K562 (cell line): ENCODE data around the gene PRPF39. TPM values are rescaled to one million over a fixed set of nuclear protein-coding genes. Genes with fewer than 3 reads are reported as not detected.

Source experiments
- CTCF ChIP-seq, 3 experiments: IDR thresholded peaks in 2 of 3; conservative IDR thresholded peaks in 1 of 3; 2 replicates each; pipeline ENCODE4 v1.5.1; 2011 to 2012; ENCODE audit warnings: low read length in 3 of 3, mild to moderate bottlenecking in 3 of 3, control low read depth in 2 of 3, improper control_type of control experiment in 1 of 3, inconsistent platforms in 1 of 3, low read depth in 1 of 3, mixed read lengths in 1 of 3, moderate library complexity in 1 of 3; ENCODE audit not compliant: insufficient read depth in 2 of 3
- CXXC5 ChIP-seq: fragments of 250-450 bp; sonication (Bioruptor Pico); IDR thresholded peaks from 2 replicates; pipeline ENCODE4 v1.8.0; 2022; ENCODE audit warnings: inconsistent platforms, mild to moderate bottlenecking, moderate library complexity
- GTF2A2 ChIP-seq: IDR thresholded peaks from 2 replicates; pipeline ENCODE4 v1.6.1; 2016; ENCODE audit warnings: mild to moderate bottlenecking, missing genetic modification characterization, missing compliant biosample characterization
- HNRNPH1 ChIP-seq: fragments of 200-400 bp; formaldehyde crosslinking; optimal IDR thresholded peaks from 2 replicates; pipeline ENCODE3; 2017; ENCODE audit warnings: low read depth, mild to moderate bottlenecking, low read length, moderate library complexity
- NFE2L1 ChIP-seq: fragments of 450-650 bp; IDR thresholded peaks from 2 replicates; pipeline ENCODE4 v1.6.1; 2016; ENCODE audit warnings: missing genetic modification characterization, low read depth, mild to moderate bottlenecking, missing compliant biosample characterization, moderate library complexity, borderline replicate concordance
- NRF1 ChIP-seq, 2 experiments: fragments of 450-650 bp; IDR thresholded peaks in 1 of 2; conservative IDR thresholded peaks in 1 of 2; 2 replicates each; pipeline ENCODE4 v1.6.1; 2014; ENCODE audit warnings: mild to moderate bottlenecking in 2 of 2
- POLR2A ChIP-seq: fragments of 450-650 bp; conservative IDR thresholded peaks from 2 replicates; pipeline ENCODE4 v1.6.1; 2016
- POLR2B ChIP-seq: fragments of 450-650 bp; IDR thresholded peaks from 2 replicates; pipeline ENCODE4 v1.6.1; 2018; ENCODE audit warnings: low read depth; ENCODE audit not compliant: partially characterized antibody
- PURB ChIP-seq: sonication (generic); formaldehyde crosslinking; IDR thresholded peaks from 2 replicates; pipeline ENCODE4 v1.9.0; 2021; ENCODE audit warnings: low read depth, mild to moderate bottlenecking, missing genetic modification reagents
- RBFOX2 ChIP-seq: fragments of 200-400 bp; formaldehyde crosslinking; IDR thresholded peaks from 2 replicates; pipeline ENCODE4 v1.6.1; 2017; ENCODE audit warnings: low read depth, mild to moderate bottlenecking, low read length, moderate library complexity
- TAL1 ChIP-seq: fragments of 450-650 bp; IDR thresholded peaks from 2 replicates; pipeline ENCODE4 v1.6.1; 2016; ENCODE audit warnings: mild to moderate bottlenecking
- U2AF1 ChIP-seq: fragments of 200-400 bp; formaldehyde crosslinking; optimal IDR thresholded peaks from 2 replicates; pipeline ENCODE3; 2017; ENCODE audit warnings: mild to moderate bottlenecking, low read depth, low read length, moderate library complexity
- ZNF408 ChIP-seq: fragments of 250-450 bp; sonication (Bioruptor Pico); IDR thresholded peaks from 2 replicates; pipeline ENCODE4 v1.4.0; 2020; ENCODE audit warnings: low read depth, mild to moderate bottlenecking, moderate library complexity
- ZNF444 ChIP-seq: fragments of 250-450 bp; sonication (Bioruptor Pico); IDR thresholded peaks from 2 replicates; pipeline ENCODE4 v1.4.0; 2020; ENCODE audit warnings: mild to moderate bottlenecking, moderate library complexity
- polyA plus RNA-seq, 8 experiments: library from polyadenylated mRNA; depleted of rRNA in 4 of 8; stranded (reverse) in 5 of 8; unstranded in 3 of 8; fragments of >200 nt; fragmentation: Nextera tagmentation in 2 of 8; fragmentation: Illumina TruSeq in 1 of 8; extraction: Ambion mirVana in 2 of 8; extraction: Trizol in 1 of 8; gene quantifications; 2 replicates each; pipeline versions ENCODE4 v1.2.1 to v1.2.3, GENCODE V29; 2011 to 2014; ENCODE audit warnings: inconsistent platforms in 1 of 8, missing spikeins in 1 of 8
- total RNA-seq, 7 experiments: library from RNA; depleted of rRNA in 6 of 7; stranded (reverse); fragments of >200 nt in 6 of 7; fragmentation: Illumina TruSeq in 2 of 7; extraction: Trizol in 2 of 7; gene quantifications; 2 replicates each; pipeline versions ENCODE4 v1.2.1 to v1.2.3, GENCODE V29; 2011 to 2021; ENCODE audit warnings: low replicate concordance in 1 of 7
- TF ChIP-seq, protein P1 (sequence below), 2 experiments: fragments of 450-650 bp in 1 of 2; IDR thresholded peaks; 2 replicates each; pipeline ENCODE4 v1.6.1; 2011 to 2017; ENCODE audit warnings: low read depth in 2 of 2, antibody characterized with exemption in 1 of 2, borderline replicate concordance in 1 of 2, low read length in 1 of 2, mild to moderate bottlenecking in 1 of 2, mixed read lengths in 1 of 2; ENCODE audit not compliant: control insufficient read depth in 1 of 2
- TF ChIP-seq, protein P2 (sequence below): sonication (generic); formaldehyde crosslinking; IDR thresholded peaks from 2 replicates; pipeline ENCODE4 v1.8.1; 2023; ENCODE audit warnings: missing genetic modification reagents, mild to moderate bottlenecking, borderline replicate concordance

Gene PRPF39
- total and polyA plus RNA-seq, 9 of the 15 experiments (the other 6 are each of a cell fraction or from before 2014, with no cell fraction given) = 13.3 to 50.4 (median 24.8) TPM

DNA sequence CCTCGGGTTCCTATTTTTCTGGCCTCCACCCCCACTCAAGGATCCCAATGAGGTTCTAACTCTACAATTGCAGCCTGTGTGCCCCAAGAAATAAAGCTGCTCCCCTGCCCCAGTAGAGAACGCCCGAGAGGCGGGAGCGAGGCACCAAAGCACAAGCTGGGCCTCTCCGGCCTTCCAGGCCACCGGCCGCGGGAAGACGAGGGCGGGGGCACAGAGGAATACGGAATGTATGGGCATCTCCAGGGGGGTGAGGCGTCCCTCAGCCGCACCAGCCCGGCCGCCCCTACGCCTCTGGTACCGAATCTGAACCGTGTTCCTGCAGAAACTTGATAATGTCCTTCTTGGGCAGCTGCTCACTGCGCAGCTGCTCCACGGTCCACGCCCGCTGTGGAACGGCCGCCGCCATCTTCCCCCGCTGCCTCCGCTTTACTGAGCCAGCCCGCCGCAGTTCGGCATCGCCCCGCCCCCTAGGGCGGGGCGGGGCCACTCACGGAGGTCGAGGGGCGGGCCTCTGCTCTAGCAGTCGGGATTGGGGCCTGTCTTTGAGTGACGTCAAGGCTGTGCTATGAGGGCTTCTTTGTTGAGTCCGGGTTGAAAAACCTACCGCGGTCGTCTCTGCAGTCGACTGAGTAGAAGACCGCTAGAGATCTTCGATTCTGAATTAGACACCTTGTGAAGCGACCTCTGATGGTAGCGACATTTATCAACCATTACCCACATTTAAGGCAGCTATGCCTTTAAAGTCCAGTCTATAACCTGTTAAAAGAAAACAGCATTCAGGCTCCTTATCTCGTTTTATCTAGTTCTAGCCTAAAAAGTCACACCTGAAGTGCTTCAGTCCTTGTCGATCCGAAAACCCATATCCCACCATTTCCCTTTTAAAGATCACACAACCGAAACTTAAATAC, 50.4 kb downstream of the PRPF39 start, which contains the start of gene FKBP3 (continued):
- TF ChIP-seq, protein P1, sequence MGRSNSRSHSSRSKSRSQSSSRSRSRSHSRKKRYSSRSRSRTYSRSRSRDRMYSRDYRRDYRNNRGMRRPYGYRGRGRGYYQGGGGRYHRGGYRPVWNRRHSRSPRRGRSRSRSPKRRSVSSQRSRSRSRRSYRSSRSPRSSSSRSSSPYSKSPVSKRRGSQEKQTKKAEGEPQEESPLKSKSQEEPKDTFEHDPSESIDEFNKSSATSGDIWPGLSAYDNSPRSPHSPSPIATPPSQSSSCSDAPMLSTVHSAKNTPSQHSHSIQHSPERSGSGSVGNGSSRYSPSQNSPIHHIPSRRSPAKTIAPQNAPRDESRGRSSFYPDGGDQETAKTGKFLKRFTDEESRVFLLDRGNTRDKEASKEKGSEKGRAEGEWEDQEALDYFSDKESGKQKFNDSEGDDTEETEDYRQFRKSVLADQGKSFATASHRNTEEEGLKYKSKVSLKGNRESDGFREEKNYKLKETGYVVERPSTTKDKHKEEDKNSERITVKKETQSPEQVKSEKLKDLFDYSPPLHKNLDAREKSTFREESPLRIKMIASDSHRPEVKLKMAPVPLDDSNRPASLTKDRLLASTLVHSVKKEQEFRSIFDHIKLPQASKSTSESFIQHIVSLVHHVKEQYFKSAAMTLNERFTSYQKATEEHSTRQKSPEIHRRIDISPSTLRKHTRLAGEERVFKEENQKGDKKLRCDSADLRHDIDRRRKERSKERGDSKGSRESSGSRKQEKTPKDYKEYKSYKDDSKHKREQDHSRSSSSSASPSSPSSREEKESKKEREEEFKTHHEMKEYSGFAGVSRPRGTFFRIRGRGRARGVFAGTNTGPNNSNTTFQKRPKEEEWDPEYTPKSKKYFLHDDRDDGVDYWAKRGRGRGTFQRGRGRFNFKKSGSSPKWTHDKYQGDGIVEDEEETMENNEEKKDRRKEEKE (IDR thresholded peaks at IDR 0.05; ENCODE audit: borderline replicate concordance in 1 of 2, control insufficient read depth in 1 of 2, low read depth in 2 of 2, low read length in 1 of 2) = peak in 1 of 2 experiments; percentile 95; a peak in 2 of 4 replicates
- TF ChIP-seq RBFOX2 (peak; percentile 92), CXXC5 (peak; percentile 85), HNRNPH1 (no peak), ZNF408 (CRISPR knock-in tag) (no peak), POLR2A (peak; percentile 81), GTF2A2 (0 out of 2 replicates have a peak, but pooled peaks have one; percentile 44), CTCF (IDR thresholded peaks at IDR 0.05 in 2 of 3, conservative IDR thresholded peaks at IDR 0.05 in 1 of 3; ENCODE audit: insufficient read depth in 2 of 3, low read depth in 1 of 3, low read length in 3 of 3) (peak in 2 of 3 experiments; percentile 12 to 47; a peak in 2 of 6 replicates), TAL1 (peak; percentile 3; the same call in 1 of the 2 replicates), ZNF444 (CRISPR knock-in tag) (no peak), U2AF1 (peak; percentile 26), PURB (no peak), POLR2B (peak; percentile 74), NFE2L1 (no peak), NRF1 (conservative IDR thresholded peaks at IDR 0.05 in 1 of 2, IDR thresholded peaks at IDR 0.05 in 1 of 2) (peak; percentile 65 to 72)
- TF ChIP-seq, protein P2, sequence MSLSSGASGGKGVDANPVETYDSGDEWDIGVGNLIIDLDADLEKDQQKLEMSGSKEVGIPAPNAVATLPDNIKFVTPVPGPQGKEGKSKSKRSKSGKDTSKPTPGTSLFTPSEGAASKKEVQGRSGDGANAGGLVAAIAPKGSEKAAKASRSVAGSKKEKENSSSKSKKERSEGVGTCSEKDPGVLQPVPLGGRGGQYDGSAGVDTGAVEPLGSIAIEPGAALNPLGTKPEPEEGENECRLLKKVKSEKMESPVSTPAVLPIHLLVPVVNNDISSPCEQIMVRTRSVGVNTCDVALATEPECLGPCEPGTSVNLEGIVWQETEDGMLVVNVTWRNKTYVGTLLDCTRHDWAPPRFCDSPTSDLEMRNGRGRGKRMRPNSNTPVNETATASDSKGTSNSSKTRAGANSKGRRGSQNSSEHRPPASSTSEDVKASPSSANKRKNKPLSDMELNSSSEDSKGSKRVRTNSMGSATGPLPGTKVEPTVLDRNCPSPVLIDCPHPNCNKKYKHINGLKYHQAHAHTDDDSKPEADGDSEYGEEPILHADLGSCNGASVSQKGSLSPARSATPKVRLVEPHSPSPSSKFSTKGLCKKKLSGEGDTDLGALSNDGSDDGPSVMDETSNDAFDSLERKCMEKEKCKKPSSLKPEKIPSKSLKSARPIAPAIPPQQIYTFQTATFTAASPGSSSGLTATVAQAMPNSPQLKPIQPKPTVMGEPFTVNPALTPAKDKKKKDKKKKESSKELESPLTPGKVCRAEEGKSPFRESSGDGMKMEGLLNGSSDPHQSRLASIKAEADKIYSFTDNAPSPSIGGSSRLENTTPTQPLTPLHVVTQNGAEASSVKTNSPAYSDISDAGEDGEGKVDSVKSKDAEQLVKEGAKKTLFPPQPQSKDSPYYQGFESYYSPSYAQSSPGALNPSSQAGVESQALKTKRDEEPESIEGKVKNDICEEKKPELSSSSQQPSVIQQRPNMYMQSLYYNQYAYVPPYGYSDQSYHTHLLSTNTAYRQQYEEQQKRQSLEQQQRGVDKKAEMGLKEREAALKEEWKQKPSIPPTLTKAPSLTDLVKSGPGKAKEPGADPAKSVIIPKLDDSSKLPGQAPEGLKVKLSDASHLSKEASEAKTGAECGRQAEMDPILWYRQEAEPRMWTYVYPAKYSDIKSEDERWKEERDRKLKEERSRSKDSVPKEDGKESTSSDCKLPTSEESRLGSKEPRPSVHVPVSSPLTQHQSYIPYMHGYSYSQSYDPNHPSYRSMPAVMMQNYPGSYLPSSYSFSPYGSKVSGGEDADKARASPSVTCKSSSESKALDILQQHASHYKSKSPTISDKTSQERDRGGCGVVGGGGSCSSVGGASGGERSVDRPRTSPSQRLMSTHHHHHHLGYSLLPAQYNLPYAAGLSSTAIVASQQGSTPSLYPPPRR = no peak
